GM12864 (cell line): ENCODE measurements around the gene EML3.
"Not testable (repeated sequence)": the region's sequence is repeated elsewhere in the genome, so short reads cannot be mapped to it uniquely, and the experiment has no call there.

Experiments
- DNase-seq: peaks from one replicate; pipeline ENCODE4 v3.0.0-alpha.2; 2011; ENCODE audit warnings: low read depth
- H3K4me3 ChIP-seq: 2 replicates; pipeline ENCODE4 v1.5.1; 2011; ENCODE audit warnings: mild to moderate bottlenecking, low read depth, low read length, control low read depth
- TF ChIP-seq, protein P1 (sequence below): IDR thresholded peaks from 2 replicates; pipeline ENCODE4 v1.5.1; 2011; ENCODE audit warnings: low read depth, mild to moderate bottlenecking, moderate library complexity, low read length, control low read depth, inconsistent platforms; ENCODE audit errors: missing control alignments

The EML3 gene

DNA sequence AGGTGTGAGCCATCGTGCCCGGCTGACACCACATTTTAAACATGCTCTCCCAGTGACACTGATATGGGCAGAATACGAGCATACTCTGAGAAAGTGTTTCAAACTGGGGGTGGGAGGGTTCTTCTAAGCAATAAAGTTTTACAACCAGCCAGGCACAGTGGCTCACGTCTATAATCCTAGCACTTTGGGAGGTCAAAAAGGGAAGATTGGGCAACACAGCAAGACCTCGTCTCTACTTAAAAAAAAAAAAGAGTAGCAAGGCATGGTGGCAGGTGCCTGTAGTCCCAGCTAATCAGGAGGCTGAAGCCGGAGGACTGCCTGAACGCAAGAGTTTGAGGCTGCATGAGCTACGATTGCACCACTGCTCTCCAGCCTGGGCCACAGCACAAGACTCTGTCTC lies 31.6 kb upstream of the EML3 start:
- no peak for DNase-seq
- TF ChIP-seq, protein P1, sequence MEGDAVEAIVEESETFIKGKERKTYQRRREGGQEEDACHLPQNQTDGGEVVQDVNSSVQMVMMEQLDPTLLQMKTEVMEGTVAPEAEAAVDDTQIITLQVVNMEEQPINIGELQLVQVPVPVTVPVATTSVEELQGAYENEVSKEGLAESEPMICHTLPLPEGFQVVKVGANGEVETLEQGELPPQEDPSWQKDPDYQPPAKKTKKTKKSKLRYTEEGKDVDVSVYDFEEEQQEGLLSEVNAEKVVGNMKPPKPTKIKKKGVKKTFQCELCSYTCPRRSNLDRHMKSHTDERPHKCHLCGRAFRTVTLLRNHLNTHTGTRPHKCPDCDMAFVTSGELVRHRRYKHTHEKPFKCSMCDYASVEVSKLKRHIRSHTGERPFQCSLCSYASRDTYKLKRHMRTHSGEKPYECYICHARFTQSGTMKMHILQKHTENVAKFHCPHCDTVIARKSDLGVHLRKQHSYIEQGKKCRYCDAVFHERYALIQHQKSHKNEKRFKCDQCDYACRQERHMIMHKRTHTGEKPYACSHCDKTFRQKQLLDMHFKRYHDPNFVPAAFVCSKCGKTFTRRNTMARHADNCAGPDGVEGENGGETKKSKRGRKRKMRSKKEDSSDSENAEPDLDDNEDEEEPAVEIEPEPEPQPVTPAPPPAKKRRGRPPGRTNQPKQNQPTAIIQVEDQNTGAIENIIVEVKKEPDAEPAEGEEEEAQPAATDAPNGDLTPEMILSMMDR, result no peak
- H3K4me3 ChIP-seq, result no peak overlapping the region

DNA sequence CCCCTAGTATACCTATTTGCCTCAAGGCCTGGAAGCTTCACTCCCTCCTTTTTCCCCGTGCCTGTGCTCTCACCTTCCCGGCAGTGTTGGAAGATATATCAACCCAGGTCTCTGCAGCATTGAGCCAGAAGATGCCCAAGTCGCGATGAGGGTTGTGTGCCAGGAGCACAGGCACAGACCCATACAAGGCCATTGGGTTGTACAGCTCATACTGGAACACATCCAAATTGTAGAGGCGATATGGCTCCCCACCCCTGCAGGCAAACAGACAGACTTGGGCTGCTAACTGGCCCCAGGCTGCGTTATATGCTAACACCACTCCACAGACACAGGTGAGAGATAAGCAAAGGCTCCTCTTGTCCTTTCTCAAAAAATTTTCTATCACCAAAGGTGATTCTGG lies 19.9 kb upstream of the EML3 start:
- no peak for DNase-seq
- H3K4me3 ChIP-seq, result no peak overlapping the region
- TF ChIP-seq, protein P1, result no peak

DNA sequence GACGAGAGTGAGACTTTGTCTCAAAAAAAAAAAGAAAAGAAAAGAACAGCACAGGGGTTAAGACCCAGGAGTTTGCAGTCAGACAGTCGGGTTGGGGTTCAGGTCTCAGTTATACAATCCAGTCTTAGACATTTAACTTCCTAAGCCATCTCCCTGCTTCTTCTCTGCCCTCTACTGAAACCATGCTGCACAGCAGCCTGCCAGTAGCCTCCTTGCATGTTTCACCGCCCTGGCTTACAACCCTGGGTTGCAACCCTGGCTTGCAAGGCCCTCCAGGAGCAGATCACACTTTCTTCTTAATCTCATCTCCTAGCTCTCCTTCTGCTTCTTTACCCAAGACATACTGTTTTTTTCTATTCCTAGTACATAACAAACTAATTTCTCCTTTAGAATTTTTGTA lies 15.1 kb upstream of the EML3 start:
- no peak overlapping the region for H3K4me3 ChIP-seq
- no peak for DNase-seq
- TF ChIP-seq, protein P1, result no peak

DNA sequence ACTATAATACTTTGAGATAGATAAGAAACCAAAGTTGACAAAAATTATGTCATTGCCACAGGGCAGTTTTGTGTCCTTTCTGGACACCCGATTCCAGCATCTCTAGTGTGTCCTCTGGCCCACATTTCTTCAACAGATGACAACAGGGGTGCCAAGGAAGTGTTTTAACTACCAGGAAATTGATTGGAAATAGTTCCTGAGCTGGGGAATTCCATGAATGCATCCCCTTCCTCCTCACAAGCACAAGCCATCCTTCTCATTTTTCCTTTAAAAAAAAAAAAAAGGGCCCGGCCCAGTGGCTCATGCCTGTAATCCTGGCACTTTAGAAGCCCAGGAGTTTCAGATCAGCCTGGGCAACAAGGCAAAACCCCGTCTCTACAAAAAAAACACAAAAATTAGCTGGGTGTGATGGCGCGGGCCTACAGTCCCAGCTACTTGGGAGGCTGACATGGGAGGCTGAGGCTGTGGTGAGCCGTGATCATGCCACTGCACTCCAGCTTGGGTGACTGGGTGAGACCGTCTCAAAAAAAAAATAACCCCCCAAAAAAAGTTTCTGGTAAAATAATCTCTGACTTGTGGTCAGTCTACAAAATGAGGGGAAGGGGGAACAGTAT lies 10.0 kb upstream of the EML3 start:
- TF ChIP-seq, protein P1, result no peak
- no peak overlapping the region for H3K4me3 ChIP-seq
- DNase-seq, result no peak

DNA sequence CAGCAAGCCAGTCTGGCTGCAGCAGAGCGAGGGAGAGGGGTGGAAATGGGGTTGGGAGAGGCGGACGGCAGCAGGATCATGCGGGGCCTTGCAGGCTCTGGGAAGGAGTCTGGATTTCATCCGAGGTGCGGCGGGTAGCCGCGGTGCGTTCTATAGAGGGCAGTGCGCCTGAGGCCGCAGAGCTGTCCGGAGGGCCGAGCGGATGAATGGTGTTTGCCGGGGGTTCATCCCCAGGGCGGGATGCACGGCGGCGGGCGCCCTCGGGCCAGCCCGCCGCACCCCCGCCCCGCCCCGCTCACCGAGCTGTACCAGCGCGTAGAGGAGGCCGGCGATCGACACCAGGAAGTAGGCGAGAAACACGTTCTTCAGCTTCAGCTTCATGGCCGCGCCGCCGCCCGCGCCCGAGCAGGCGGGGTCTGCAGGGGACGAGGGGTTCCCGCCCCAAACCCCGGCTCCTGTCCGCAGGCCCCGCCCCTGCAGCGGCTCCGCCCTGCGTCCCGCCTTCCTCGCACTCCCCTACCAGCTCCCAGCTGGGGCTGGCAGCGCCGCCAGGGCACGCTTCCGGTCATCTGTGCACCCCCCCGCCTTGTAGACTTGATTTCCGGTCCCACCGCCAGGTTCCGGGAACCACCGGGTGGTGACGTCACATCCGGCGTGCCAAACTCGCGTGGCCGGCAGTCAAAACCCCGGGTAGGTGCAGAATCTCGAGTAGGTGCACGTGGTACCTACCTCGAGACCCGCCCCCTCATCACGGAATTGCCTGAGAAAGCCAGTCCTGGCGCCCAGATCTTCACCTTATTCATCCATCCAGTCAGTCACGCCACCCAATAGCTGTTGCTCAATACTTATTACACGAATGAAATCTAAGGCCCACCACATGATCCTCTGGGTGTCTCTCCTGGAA lies 9.2 kb upstream of the EML3 start, which contains the start of gene B3GAT3:
TSS of gene B3GAT3 (minus strand) at position 420 of the 904 bp plus-strand sequence. CDS start at position 381, 39 bp downstream.
- H3K4me3 ChIP-seq, result peak within 1 kb of the TSS; percentile 90
- TF ChIP-seq, protein P1, result no peak
- DNase-seq, result peak; percentile 97

DNA sequence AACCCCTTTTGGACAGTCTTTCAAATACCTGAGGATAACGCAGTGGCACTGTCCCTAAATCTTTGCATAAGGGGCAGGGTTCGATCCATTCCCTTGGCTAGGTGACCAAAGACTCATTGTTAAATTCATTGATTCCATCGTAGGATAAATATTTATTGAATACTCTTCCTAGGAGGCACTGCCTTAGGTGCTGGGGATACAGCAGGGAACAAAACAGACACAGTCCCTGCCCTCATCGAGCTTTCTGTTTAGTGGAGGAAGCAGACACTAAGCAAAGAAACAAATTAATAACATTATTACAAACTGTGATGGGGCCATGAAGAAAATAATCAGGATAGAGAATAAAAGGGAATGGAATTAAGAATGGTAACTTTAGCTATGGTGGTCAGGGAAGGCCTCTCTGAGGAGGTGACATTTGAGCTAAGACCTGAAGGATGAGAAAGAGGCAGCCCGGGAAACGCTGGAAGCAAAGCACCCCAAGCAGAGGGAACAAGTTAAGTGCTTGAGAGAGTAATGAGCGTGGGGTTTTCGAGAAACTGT lies 8.5 kb upstream of the EML3 start:
- TF ChIP-seq, protein P1, result no peak

DNA sequence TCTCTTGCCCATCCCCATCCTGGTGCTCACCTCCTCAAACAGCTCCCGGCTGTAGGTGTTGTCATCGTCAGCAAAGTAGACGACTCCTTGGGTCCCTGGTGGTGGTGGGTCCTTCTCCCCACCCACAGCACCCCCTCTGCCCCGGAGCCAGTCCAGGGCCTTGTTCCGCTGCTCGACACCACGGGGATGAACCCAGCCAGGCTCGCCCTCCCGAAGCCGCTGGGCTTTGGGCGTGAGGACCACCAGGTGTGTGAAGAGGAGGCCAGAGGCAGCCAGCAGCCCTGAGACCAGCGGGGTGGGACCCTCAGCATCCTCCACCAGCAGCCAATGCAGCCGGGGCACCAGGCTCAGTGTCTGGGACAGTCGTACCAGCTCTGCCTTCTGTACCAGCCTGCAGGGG lies 4.4 kb upstream of the EML3 start:
- DNase-seq, result not testable (repeated sequence)

More for the DNA sequence above, 8.5 kb upstream of the EML3 start:
- H3K4me3 ChIP-seq, result peak overlapping the region; percentile 90
- DNase-seq, result no peak

More for the DNA sequence above, 4.4 kb upstream of the EML3 start:
- not testable (repeated sequence) for H3K4me3 ChIP-seq
